Neural progenitor cell (in vitro differentiated cells): ENCODE results near the gene PAN2.

Experiments used
- CTCF ChIP-seq: fragments of 200-600 bp; sonication (generic); IDR thresholded peaks from 2 replicates; pipeline ENCODE4 v1.5.1; 2017; ENCODE audit warnings: antibody characterized with exemption, mild to moderate bottlenecking
- EZH2 ChIP-seq: fragments of 200-600 bp; sonication (generic); IDR thresholded peaks from 2 replicates; pipeline ENCODE4 v1.6.1; 2017; ENCODE audit warnings: antibody characterized with exemption, mild to moderate bottlenecking, moderate library complexity

- no peak for TF ChIP-seq CTCF
- TF ChIP-seq EZH2: no peak
These were observed 562 bp downstream of the PAN2 start for GRCh38 chr12:56333197-56333678.
